ENCODE data around the gene CREBBP.

Gene CREBBP

DNA sequence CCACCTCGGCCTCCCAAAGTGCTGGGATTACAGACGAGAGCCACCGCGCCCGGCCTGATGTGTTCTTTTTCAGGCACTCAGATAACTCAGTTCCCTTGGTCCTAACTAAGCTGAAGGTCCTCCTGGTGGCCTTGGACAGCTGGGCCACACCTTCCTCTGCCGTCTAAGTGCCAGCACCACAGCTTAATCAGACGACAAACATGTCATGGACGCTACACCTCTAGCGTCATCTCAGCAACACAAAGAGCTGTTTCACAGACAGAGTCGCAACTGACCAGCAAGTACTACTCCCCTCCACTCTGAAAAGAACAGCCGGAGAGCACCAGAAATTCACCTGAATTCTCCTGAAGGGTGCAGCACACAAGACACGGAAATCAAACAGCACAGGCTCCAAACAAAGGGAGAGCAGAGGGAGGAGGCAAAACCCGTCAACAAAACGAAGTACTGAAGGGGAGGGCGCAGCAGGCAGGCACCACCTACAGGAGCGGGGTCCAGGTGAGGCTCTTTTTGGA is 167.6 kb downstream of the CREBBP start:
- in situ Hi-C loops (cut with HindIII; ENCODE audit: low pct_ligation_motif_present, low sequenced_read_pairs): no loop called here
- no peak for TF ChIP-seq CTCF (IDR thresholded peaks at IDR 0.05; ENCODE audit: low read depth, low read length, missing control alignments)

GRCh38 chr16:3706253-3707012 is 174.1 kb downstream of the CREBBP start:
- in situ Hi-C loops (cut with HindIII; ENCODE audit: low pct_ligation_motif_present, low sequenced_read_pairs): no loop called here

More for the DNA sequence above, 167.6 kb downstream of the CREBBP start:
- DNase-seq: no peak
- Histone ChIP-seq H3K4me3 (ENCODE audit: low read depth, low read length) (no peak overlapping the region), H3K27ac (no peak overlapping the region), H3K27me3 (replicated peaks) (no peaks in the 10 kb centered on the region), H3K36me3 (replicated peaks) (no peaks in the 10 kb centered on the region)

DNA sequence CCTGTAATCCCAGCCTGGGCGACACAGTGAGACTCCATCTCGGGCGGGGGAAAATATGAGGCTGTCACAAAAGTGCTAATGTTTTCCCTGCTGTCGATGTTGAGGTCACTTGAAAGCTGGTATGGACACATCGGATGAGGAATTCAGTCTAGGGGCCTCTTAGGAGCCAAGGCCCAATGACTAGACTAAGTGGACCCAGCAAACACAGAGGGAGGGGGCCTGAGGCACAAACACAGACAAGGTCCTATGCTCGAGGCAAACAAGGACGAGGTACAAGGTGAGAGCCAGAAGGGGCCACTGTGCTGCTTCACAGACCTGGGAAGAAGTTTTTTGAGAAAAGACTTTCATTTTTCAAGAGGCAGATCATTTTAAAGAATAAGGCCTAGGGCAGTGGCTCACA is 178.4 kb downstream of the CREBBP start:
- Histone ChIP-seq H3K27me3 (replicated peaks) (no peaks in the 10 kb centered on the region), H3K27ac (no peak overlapping the region), H3K36me3 (replicated peaks) (peaks cover 3% of the 10 kb centered on the region), H3K4me3 (ENCODE audit: low read depth, low read length) (no peak overlapping the region)
- DNase-seq: no peak
- in situ Hi-C loops (cut with HindIII; ENCODE audit: low pct_ligation_motif_present, low sequenced_read_pairs): no loop called here
- TF ChIP-seq CTCF (IDR thresholded peaks at IDR 0.05; ENCODE audit: low read depth, low read length, missing control alignments): no peak

More at GRCh38 chr16:3706253-3707012, 174.1 kb downstream of the CREBBP start:
- Histone ChIP-seq H3K4me3 (ENCODE audit: low read depth, low read length) (no peak overlapping the region), H3K27me3 (replicated peaks) (no peaks in the 10 kb centered on the region), H3K27ac (no peak overlapping the region), H3K36me3 (replicated peaks) (peaks cover 3% of the 10 kb centered on the region)
- no peak for TF ChIP-seq CTCF (IDR thresholded peaks at IDR 0.05; ENCODE audit: low read depth, low read length, missing control alignments)
- DNase-seq: no peak

- H3K27ac ChIP-seq: no peak overlapping the region
- in situ Hi-C loops (cut with HindIII; ENCODE audit: low pct_ligation_motif_present, low sequenced_read_pairs): no loop called here
- TF ChIP-seq CTCF (IDR thresholded peaks at IDR 0.05; ENCODE audit: low read depth, low read length, missing control alignments): no peak
- H3K36me3 ChIP-seq (replicated peaks): peaks cover 3% of the 10 kb centered on the region
- H3K27me3 ChIP-seq (replicated peaks): no peaks in the 10 kb centered on the region
- H3K4me3 ChIP-seq (ENCODE audit: low read depth, low read length): no peak overlapping the region
- no peak for DNase-seq
These were observed 179.0 kb downstream of the CREBBP start for GRCh38 chr16:3701531-3701930.

GRCh38 chr16:3698941-3699340 is 181.6 kb downstream of the CREBBP start:
- H3K36me3 ChIP-seq (replicated peaks): peaks cover 3% of the 10 kb centered on the region
- in situ Hi-C loops (cut with HindIII; ENCODE audit: low pct_ligation_motif_present, low sequenced_read_pairs): no loop called here
- no peak overlapping the region for H3K4me3 ChIP-seq (ENCODE audit: low read depth, low read length)
- no peaks in the 10 kb centered on the region for H3K27me3 ChIP-seq (replicated peaks)
- DNase-seq: no peak
- no peak for TF ChIP-seq CTCF (IDR thresholded peaks at IDR 0.05; ENCODE audit: low read depth, low read length, missing control alignments)
- no peak overlapping the region for H3K27ac ChIP-seq
